ENCODE data around the gene PCSK4. TPM values are rescaled to one million over a fixed set of nuclear protein-coding genes. Genes with fewer than 3 reads are reported as not detected.

The PCSK4 gene
- total RNA-seq, 1 donor from 2014 or later, result 3.2 TPM

DNA sequence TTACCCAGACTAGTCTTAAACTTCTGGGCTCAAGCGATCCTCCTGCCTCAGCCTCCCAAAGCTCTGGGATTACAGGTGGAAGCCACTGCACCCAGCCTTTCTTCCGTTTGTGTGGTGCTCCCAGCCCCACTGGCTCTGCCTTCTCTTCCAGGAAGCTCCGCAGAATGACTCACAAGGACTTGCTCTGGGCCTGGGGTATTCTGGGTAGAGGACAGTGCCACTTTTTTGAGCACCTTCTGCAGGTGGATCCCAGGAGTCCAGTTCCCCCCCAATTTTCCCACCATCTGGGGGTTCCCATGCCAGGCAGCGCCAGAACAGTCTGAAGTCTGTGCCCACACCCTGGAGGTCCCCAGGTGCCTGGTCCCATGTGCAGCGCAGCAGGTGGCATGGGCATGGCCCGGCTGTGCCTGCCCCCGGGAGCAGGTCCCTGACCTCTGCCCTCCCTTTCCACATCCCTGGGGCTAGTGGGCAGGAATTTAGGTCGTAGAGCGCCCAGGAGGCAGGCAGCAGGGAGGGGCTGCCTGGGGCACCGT, 2.4 kb upstream of the PCSK4 start:
- Mint-ChIP-seq H3K27me3 (ENCODE audit: unreplicated experiment) (peaks cover 9% of the 10 kb centered on the region), H3K27ac (ENCODE audit: unreplicated experiment) (no peak overlapping the region), H3K9me3 (ENCODE audit: unreplicated experiment) (no peaks in the 10 kb centered on the region), H3K36me3 (ENCODE audit: unreplicated experiment) (no peaks in the 10 kb centered on the region), H3K4me1 (ENCODE audit: unreplicated experiment) (peaks cover 10% of the 10 kb centered on the region), H3K4me3 (ENCODE audit: unreplicated experiment) (peak overlapping the region; percentile 65)
- TF ChIP-seq, protein P1, sequence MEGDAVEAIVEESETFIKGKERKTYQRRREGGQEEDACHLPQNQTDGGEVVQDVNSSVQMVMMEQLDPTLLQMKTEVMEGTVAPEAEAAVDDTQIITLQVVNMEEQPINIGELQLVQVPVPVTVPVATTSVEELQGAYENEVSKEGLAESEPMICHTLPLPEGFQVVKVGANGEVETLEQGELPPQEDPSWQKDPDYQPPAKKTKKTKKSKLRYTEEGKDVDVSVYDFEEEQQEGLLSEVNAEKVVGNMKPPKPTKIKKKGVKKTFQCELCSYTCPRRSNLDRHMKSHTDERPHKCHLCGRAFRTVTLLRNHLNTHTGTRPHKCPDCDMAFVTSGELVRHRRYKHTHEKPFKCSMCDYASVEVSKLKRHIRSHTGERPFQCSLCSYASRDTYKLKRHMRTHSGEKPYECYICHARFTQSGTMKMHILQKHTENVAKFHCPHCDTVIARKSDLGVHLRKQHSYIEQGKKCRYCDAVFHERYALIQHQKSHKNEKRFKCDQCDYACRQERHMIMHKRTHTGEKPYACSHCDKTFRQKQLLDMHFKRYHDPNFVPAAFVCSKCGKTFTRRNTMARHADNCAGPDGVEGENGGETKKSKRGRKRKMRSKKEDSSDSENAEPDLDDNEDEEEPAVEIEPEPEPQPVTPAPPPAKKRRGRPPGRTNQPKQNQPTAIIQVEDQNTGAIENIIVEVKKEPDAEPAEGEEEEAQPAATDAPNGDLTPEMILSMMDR (IDR thresholded peaks at IDR 0.05), result no peak
- DNase-seq (ENCODE audit: extremely low spot score, unreplicated experiment), result no peak

DNA sequence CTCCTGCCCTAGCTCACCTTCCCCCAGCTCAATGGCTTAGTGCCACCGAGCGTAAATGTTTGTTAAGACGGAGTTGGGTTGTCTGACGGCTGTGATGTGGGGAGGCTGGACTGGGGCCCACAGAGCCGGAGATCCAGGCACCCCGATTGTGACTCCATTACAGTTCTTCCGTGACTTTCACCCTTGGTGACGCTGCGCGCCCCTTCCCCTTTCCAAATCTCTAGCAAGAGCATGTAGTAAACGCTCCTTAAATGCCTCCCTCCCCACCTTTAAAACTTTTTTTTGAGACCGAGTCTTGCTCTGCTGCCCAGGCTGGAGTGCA, 1.7 kb upstream of the PCSK4 start:
- H3K27ac Mint-ChIP-seq (ENCODE audit: unreplicated experiment), result no peak overlapping the region
- DNase-seq (ENCODE audit: extremely low spot score, unreplicated experiment), result no peak
- no peaks in the 10 kb centered on the region for H3K9me3 Mint-ChIP-seq (ENCODE audit: unreplicated experiment)
- peaks cover 10% of the 10 kb centered on the region for H3K4me1 Mint-ChIP-seq (ENCODE audit: unreplicated experiment)
- H3K4me3 Mint-ChIP-seq (ENCODE audit: unreplicated experiment), result peak overlapping the region; percentile 65
- H3K27me3 Mint-ChIP-seq (ENCODE audit: unreplicated experiment), result peaks cover 9% of the 10 kb centered on the region
- TF ChIP-seq, protein P1 (IDR thresholded peaks at IDR 0.05), result no peak
- no peaks in the 10 kb centered on the region for H3K36me3 Mint-ChIP-seq (ENCODE audit: unreplicated experiment)

DNA sequence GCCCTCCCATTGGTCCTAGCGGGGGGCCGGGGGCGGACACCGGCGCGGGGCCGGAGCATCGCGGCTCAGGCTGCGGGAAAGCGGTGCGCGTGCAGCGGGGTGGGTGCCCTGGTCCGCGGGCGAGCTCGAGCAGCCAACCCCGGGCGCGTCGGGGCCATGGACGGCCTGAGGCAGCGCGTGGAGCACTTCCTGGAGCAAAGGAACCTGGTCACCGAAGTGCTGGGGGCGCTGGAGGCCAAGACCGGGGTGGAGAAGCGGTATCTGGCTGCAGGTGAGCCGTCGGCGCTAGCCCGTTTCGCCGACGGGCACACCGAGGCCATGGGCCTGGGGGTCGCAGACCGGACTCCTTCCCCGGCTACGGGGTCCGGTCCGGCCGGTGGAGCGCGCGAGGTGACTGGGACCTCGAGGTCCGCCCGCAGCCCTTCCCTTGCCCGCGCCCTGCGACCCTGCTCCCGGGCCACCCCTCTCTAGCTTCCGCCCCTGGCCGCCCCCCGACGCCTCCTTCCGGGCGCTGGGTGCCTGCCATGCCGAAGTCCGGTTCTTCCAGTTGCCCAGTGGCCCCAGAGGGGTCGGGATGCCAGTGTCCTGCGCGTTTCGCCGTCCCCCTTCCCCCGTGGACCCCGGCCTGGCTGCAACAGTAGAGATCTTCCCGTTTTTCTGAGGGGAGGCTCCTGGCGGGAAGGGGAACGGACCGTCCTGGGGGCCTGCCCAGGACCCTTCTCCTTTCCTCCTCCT, 1.1 kb upstream of the PCSK4 start, which contains the start of gene REEP6:
Gene REEP6, plus strand, starts transcription at position 68 of the 735 bp plus-strand sequence. Its CDS starts 89 bp downstream, at position 157.
- TF ChIP-seq, protein P1 (IDR thresholded peaks at IDR 0.05), result no peak
- Mint-ChIP-seq H3K27me3 (ENCODE audit: unreplicated experiment) (peaks cover 9% of the 10 kb centered on the region), H3K9me3 (ENCODE audit: unreplicated experiment) (no peaks in the 10 kb centered on the region), H3K4me1 (ENCODE audit: unreplicated experiment) (peaks cover 10% of the 10 kb centered on the region), H3K36me3 (ENCODE audit: unreplicated experiment) (no peaks in the 10 kb centered on the region), H3K4me3 (ENCODE audit: unreplicated experiment) (peak within 1 kb of the TSS; percentile 87), H3K27ac (ENCODE audit: unreplicated experiment) (peak within 1 kb of the TSS; percentile 93)
- DNase-seq (ENCODE audit: extremely low spot score, unreplicated experiment), result no peak

DNA sequence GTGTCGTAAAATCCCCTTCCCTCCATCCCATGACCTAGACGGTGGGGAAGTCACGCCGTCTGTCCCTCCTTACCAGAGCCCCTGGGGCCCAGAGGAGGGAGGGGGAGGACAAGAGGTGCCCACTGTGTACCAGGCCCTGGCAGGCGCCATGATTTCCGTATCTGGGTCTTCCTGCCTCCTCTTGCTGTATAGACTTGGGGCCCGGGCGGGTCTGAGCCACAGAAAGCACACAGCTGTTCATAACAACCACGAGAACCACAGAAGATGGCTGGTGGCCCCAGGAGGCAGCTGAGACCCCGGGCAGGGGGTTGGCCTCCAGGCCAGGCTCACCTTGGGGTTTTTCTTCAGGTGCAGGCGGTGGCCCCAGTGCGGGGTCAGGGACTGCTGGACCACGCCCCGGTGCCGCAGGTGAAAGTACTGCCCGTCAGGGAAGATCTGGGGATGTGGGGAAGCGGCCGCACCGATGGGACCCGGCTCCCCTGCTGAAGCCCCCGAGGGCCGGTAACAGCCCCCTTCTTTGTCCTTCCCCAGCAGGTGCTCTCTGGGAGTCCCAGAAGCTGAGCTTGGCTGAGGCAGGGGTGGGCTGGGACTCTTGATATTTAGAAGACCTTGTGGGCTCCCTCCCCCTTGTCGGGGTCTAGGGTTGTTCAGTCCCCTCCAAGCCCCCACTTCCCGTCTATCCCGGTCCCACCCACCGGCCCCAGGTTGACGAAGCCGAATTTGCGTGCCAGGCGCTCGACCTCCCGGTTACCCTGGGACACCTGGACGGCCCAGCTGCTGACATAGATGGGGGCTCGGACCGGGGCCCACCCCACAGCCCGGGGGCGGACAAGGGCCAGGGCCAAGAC, 463 bp downstream of the PCSK4 start:
- no peak for DNase-seq (ENCODE audit: extremely low spot score, unreplicated experiment)
- H3K4me1 Mint-ChIP-seq (ENCODE audit: unreplicated experiment), result peaks cover 10% of the 10 kb centered on the region
- peak overlapping the region; percentile 60 for H3K4me3 Mint-ChIP-seq (ENCODE audit: unreplicated experiment)
- TF ChIP-seq, protein P1 (IDR thresholded peaks at IDR 0.05), result no peak
- no peak overlapping the region for H3K27ac Mint-ChIP-seq (ENCODE audit: unreplicated experiment)
- H3K9me3 Mint-ChIP-seq (ENCODE audit: unreplicated experiment), result no peaks in the 10 kb centered on the region
- peaks cover 9% of the 10 kb centered on the region for H3K27me3 Mint-ChIP-seq (ENCODE audit: unreplicated experiment)
- H3K36me3 Mint-ChIP-seq (ENCODE audit: unreplicated experiment), result no peaks in the 10 kb centered on the region

DNA sequence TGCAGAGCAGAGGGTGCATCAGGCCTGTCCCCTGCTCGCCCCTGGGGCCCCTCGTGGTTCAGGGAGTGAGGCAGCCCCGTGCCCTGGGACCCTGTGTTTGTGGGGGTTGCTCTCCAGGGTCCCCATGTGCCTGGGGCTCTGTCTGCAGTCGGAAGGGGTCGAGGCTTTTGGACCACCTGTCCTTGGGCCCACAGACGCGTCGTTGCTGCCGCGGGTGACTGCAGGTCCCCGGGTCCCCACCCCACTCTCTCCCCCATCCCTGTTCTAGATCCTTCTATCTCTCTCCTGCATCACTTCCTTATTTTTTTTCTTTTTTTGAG, 1.9 kb downstream of the PCSK4 start:
- TF ChIP-seq, protein P1 (IDR thresholded peaks at IDR 0.05), result no peak
- peaks cover 9% of the 10 kb centered on the region for H3K27me3 Mint-ChIP-seq (ENCODE audit: unreplicated experiment)
- H3K4me1 Mint-ChIP-seq (ENCODE audit: unreplicated experiment), result peaks cover 10% of the 10 kb centered on the region
- DNase-seq (ENCODE audit: extremely low spot score, unreplicated experiment), result no peak
- H3K9me3 Mint-ChIP-seq (ENCODE audit: unreplicated experiment), result no peaks in the 10 kb centered on the region
- no peaks in the 10 kb centered on the region for H3K36me3 Mint-ChIP-seq (ENCODE audit: unreplicated experiment)
- H3K4me3 Mint-ChIP-seq (ENCODE audit: unreplicated experiment), result no peak overlapping the region
- no peak overlapping the region for H3K27ac Mint-ChIP-seq (ENCODE audit: unreplicated experiment)
